Measurements from ENCODE around the gene DDA1.
A peak's percentile ranks its signal among the peaks of the same experiment; 100 is the strongest.
"Not testable (repeated sequence)": the region's sequence is repeated elsewhere in the genome, so short reads cannot be mapped to it uniquely, and the experiment has no call there.

The DDA1 gene

GRCh38 chr19:17281391-17282304 lies 27.7 kb upstream of the DDA1 start, which contains the start of gene ANKLE1:
Gene ANKLE1, plus strand, starts transcription at chr19:17281901. Its CDS starts 20 bp downstream, at chr19:17281921.
- peak; percentile 57 to 83 for DNase-seq (ENCODE audit: low spot score in 2 of 2)
- peak; percentile 60 for ATAC-seq
- no peaks in the 10 kb centered on the region for H3K9me3 Mint-ChIP-seq
- peak within 1 kb of the TSS; percentile 81 for H3K4me3 Mint-ChIP-seq
- H3K4me1 Mint-ChIP-seq: peaks cover 14% of the 10 kb centered on the region
- peaks cover 28% of the 10 kb centered on the region for H3K36me3 Mint-ChIP-seq
- no peak within 1 kb of the TSS for H3K27ac Mint-ChIP-seq

GRCh38 chr19:17282488-17283125 lies 26.8 kb upstream of the DDA1 start:
- ATAC-seq (peak; percentile 92), DNase-seq (ENCODE audit: low spot score in 2 of 2) (peak; percentile 81 to 89)
- peaks cover 19% of the 10 kb centered on the region for H3K36me3 Mint-ChIP-seq
- no peak overlapping the region for H3K27ac Mint-ChIP-seq
- H3K4me3 Mint-ChIP-seq: peak overlapping the region; percentile 81
- H3K4me1 Mint-ChIP-seq: peaks cover 14% of the 10 kb centered on the region
- H3K9me3 Mint-ChIP-seq: no peaks in the 10 kb centered on the region

- Mint-ChIP-seq H3K4me3 (peak overlapping the region; percentile 81), H3K4me1 (peaks cover 14% of the 10 kb centered on the region), H3K27ac (no peak overlapping the region), H3K9me3 (no peaks in the 10 kb centered on the region), H3K36me3 (peaks cover 12% of the 10 kb centered on the region)
- no peak for DNase-seq (ENCODE audit: low spot score in 2 of 2)
- no peak for ATAC-seq
Measured at GRCh38 chr19:17283504-17283996, 25.8 kb upstream of the DDA1 start.

- Mint-ChIP-seq H3K4me3 (no peak overlapping the region), H3K9me3 (no peaks in the 10 kb centered on the region), H3K36me3 (peaks cover 8% of the 10 kb centered on the region), H3K27ac (no peak overlapping the region), H3K4me1 (peaks cover 14% of the 10 kb centered on the region)
- no peak for DNase-seq (ENCODE audit: low spot score in 2 of 2)
- no peak for ATAC-seq
Measured at GRCh38 chr19:17285415-17286135, 23.8 kb upstream of the DDA1 start.

GRCh38 chr19:17286263-17286662 lies 23.1 kb upstream of the DDA1 start:
- Mint-ChIP-seq H3K27ac (no peak overlapping the region), H3K4me3 (no peak overlapping the region), H3K4me1 (peaks cover 14% of the 10 kb centered on the region), H3K9me3 (no peaks in the 10 kb centered on the region), H3K36me3 (peaks cover 8% of the 10 kb centered on the region)
- no peak for DNase-seq (ENCODE audit: low spot score in 2 of 2)
- no peak for ATAC-seq

- Mint-ChIP-seq H3K36me3 (peaks cover 8% of the 10 kb centered on the region), H3K4me3 (no peak overlapping the region), H3K9me3 (no peaks in the 10 kb centered on the region), H3K4me1 (peaks cover 16% of the 10 kb centered on the region), H3K27ac (no peak overlapping the region)
- no peak for DNase-seq (ENCODE audit: low spot score in 2 of 2)
- ATAC-seq: no peak
Measured at GRCh38 chr19:17286752-17287151, 22.6 kb upstream of the DDA1 start.

- Mint-ChIP-seq H3K4me3 (no peak overlapping the region), H3K4me1 (peaks cover 5% of the 10 kb centered on the region), H3K36me3 (no peaks in the 10 kb centered on the region), H3K9me3 (no peaks in the 10 kb centered on the region), H3K27ac (no peak overlapping the region)
- DNase-seq (ENCODE audit: low spot score in 2 of 2) (peak in 1 of 2 donors; percentile 74), ATAC-seq (peak; percentile 39)
Measured at GRCh38 chr19:17289489-17289888, 19.9 kb upstream of the DDA1 start.

- Mint-ChIP-seq H3K4me3 (peak overlapping the region; percentile 88), H3K27ac (peak overlapping the region; percentile 70), H3K9me3 (no peaks in the 10 kb centered on the region), H3K4me1 (peaks cover 5% of the 10 kb centered on the region), H3K36me3 (no peaks in the 10 kb centered on the region)
- ATAC-seq (peak; percentile 96), DNase-seq (ENCODE audit: low spot score in 2 of 2) (peak; percentile 91 to 93)
Measured at GRCh38 chr19:17292301-17293074, 16.9 kb upstream of the DDA1 start.

- Mint-ChIP-seq H3K36me3 (no peaks in the 10 kb centered on the region), H3K27ac (no peak overlapping the region), H3K4me1 (peaks cover 5% of the 10 kb centered on the region), H3K4me3 (no peak overlapping the region), H3K9me3 (no peaks in the 10 kb centered on the region)
- ATAC-seq (no peak), DNase-seq (ENCODE audit: low spot score in 2 of 2) (no peak)
Measured at GRCh38 chr19:17293605-17294004, 15.8 kb upstream of the DDA1 start.

GRCh38 chr19:17294051-17294891 lies 15.1 kb upstream of the DDA1 start:
- Mint-ChIP-seq H3K27ac (no peak overlapping the region), H3K36me3 (no peaks in the 10 kb centered on the region)
- DNase-seq (ENCODE audit: low spot score in 2 of 2): peak; percentile 58 to 79

GRCh38 chr19:17295551-17295950 lies 13.8 kb upstream of the DDA1 start:
- not testable (repeated sequence) for H3K36me3 Mint-ChIP-seq; H3K4me1 Mint-ChIP-seq; H3K9me3 Mint-ChIP-seq; ATAC-seq; H3K27ac Mint-ChIP-seq; H3K4me3 Mint-ChIP-seq; DNase-seq (ENCODE audit: low spot score in 2 of 2)

More at GRCh38 chr19:17294051-17294891, 15.1 kb upstream of the DDA1 start:
- peak; percentile 8 for ATAC-seq
- H3K4me3 Mint-ChIP-seq: no peak overlapping the region
- H3K4me1 Mint-ChIP-seq: peaks cover 5% of the 10 kb centered on the region
- no peaks in the 10 kb centered on the region for H3K9me3 Mint-ChIP-seq

GRCh38 chr19:17296273-17296672 lies 13.1 kb upstream of the DDA1 start:
- DNase-seq (ENCODE audit: low spot score in 2 of 2): no peak
- no peak overlapping the region for H3K4me3 Mint-ChIP-seq
- H3K9me3 Mint-ChIP-seq: no peaks in the 10 kb centered on the region
- no peak for ATAC-seq
- no peaks in the 10 kb centered on the region for H3K36me3 Mint-ChIP-seq
- peaks cover 5% of the 10 kb centered on the region for H3K4me1 Mint-ChIP-seq
- peak overlapping the region; percentile 17 for H3K27ac Mint-ChIP-seq

GRCh38 chr19:17296976-17297375 lies 12.4 kb upstream of the DDA1 start:
- Mint-ChIP-seq H3K4me1 (peaks cover 1% of the 10 kb centered on the region), H3K27ac (no peak overlapping the region), H3K4me3 (no peak overlapping the region), H3K9me3 (no peaks in the 10 kb centered on the region), H3K36me3 (no peaks in the 10 kb centered on the region)
- no peak for DNase-seq (ENCODE audit: low spot score in 2 of 2)
- no peak for ATAC-seq
